ENCODE data around the gene CAMK2B.

CAMK2B gene

DNA sequence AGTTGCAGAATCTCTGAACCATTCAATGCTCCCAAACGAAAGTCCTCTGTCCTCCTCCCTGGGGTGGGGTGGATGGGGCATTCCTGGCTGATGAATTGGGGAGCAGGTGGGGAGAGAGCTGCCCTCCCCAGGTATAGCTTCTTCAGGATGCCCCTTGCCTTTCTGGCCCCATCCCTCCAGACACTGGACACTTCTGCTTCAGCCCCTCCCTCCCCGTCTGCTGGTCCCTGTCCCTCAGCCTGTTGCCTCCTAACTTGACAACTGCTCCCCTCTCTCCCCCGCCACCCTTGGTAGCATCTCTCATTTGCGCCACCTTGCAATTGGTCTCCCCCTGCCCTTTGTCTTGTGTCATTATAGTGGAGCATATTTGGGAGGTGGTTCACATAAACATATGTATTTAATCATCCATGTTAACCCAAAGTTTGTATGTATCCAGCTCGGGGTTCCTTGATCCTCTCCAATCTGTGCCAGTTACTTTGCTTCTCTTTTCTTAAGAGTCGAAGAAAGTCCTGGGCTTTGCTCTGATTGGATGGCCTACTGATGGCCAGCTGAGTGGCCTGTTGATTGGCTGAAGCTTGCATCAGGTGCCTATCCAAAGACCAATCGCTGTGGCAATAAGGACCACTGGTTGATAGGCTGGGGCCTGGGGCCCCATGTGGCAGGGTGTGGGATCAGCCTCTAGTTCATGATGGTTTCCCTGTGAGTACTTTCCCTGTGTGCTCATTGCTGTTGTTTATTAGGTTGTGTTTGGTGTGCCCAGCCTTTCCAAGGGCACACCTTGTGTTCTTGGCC lies 132.2 kb downstream of the CAMK2B start:
- no peaks in the 10 kb centered on the region for H3K27me3 ChIP-seq (ENCODE audit: insufficient read depth, low read depth)
- H3K4me1 ChIP-seq (ENCODE audit: low read depth, poor library complexity, severe bottlenecking) = no peaks in the 10 kb centered on the region
- no peak overlapping the region for H3K4me2 ChIP-seq
- H3K9ac ChIP-seq = no peak overlapping the region
- H4K20me1 ChIP-seq (ENCODE audit: insufficient read depth) = no peaks in the 10 kb centered on the region
- no peaks in the 10 kb centered on the region for H3K36me3 ChIP-seq (ENCODE audit: insufficient read depth)
- TF ChIP-seq CTCF (conservative IDR thresholded peaks at IDR 0.05; ENCODE audit: low read depth, low read length) = no peak
- H2AFZ ChIP-seq (ENCODE audit: low read depth) = no peak overlapping the region
- no peak overlapping the region for H3K27ac ChIP-seq
- H3K79me2 ChIP-seq (ENCODE audit: insufficient read depth, low read depth) = no peaks in the 10 kb centered on the region
- no peak overlapping the region for H3K4me3 ChIP-seq (IDR thresholded peaks at IDR 0.05; ENCODE audit: insufficient read depth, low read depth, low read length)

GRCh38 chr7:44191171-44191570 lies 134.2 kb downstream of the CAMK2B start:
- Histone ChIP-seq H3K27ac (no peak overlapping the region), H2AFZ (ENCODE audit: low read depth) (no peak overlapping the region), H4K20me1 (ENCODE audit: insufficient read depth) (no peaks in the 10 kb centered on the region), H3K79me2 (ENCODE audit: insufficient read depth, low read depth) (no peaks in the 10 kb centered on the region), H3K4me1 (ENCODE audit: low read depth, poor library complexity, severe bottlenecking) (no peaks in the 10 kb centered on the region), H3K9ac (no peak overlapping the region), H3K36me3 (ENCODE audit: insufficient read depth) (no peaks in the 10 kb centered on the region), H3K4me2 (no peak overlapping the region), H3K27me3 (ENCODE audit: insufficient read depth, low read depth) (no peaks in the 10 kb centered on the region), H3K4me3 (IDR thresholded peaks at IDR 0.05; ENCODE audit: insufficient read depth, low read depth, low read length) (no peak overlapping the region)
- TF ChIP-seq CTCF (conservative IDR thresholded peaks at IDR 0.05; ENCODE audit: low read depth, low read length) = no peak

DNA sequence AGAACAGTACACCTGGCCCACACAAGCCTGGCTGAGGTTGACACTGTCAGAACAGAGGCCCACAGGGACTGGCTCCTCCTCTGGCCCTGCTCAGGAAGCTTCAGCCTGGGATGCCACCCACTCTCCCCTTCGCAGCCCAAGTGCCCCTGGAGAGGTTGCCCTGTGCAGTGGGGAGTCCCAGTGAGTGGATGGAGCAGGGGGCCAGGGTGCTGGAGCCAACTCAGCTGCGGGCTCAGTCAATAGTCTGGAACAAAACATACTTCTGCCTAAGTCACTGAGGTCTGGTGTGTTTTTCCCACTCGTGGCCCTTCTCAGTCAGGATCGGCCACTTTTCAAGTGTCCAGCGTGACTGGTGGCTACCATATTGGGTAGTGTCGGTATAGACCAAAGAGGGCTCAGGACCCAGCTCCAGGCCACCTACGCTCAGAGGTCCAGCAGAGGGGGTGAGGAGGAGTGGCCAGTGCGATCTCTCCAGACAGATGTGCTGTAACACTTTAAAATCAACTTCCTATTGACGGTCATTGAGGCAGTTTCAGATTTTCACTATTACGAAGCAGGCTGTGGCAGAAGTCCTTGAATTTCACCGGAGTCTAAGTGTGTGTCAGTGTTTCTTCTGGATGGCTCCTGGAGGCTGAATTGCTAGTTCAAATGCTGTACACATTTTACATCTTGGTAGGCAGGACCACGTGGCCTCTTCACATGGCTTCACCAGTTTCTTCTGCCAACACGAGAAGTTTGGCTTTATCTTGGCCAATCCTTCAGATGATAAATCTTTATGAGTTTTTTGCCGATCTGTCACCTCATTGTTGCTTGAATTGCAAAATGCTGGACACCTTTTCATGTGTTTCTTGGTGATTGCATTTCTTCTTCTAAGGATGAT lies 135.2 kb downstream of the CAMK2B start:
- Histone ChIP-seq H2AFZ (ENCODE audit: low read depth) (no peak overlapping the region), H3K36me3 (ENCODE audit: insufficient read depth) (no peaks in the 10 kb centered on the region), H3K27me3 (ENCODE audit: insufficient read depth, low read depth) (no peaks in the 10 kb centered on the region), H3K4me1 (ENCODE audit: low read depth, poor library complexity, severe bottlenecking) (no peaks in the 10 kb centered on the region), H3K79me2 (ENCODE audit: insufficient read depth, low read depth) (no peaks in the 10 kb centered on the region), H3K4me3 (IDR thresholded peaks at IDR 0.05; ENCODE audit: insufficient read depth, low read depth, low read length) (no peak overlapping the region), H3K9ac (no peak overlapping the region), H4K20me1 (ENCODE audit: insufficient read depth) (no peaks in the 10 kb centered on the region), H3K4me2 (no peak overlapping the region), H3K27ac (no peak overlapping the region)
- TF ChIP-seq CTCF (conservative IDR thresholded peaks at IDR 0.05; ENCODE audit: low read depth, low read length) = no peak

DNA sequence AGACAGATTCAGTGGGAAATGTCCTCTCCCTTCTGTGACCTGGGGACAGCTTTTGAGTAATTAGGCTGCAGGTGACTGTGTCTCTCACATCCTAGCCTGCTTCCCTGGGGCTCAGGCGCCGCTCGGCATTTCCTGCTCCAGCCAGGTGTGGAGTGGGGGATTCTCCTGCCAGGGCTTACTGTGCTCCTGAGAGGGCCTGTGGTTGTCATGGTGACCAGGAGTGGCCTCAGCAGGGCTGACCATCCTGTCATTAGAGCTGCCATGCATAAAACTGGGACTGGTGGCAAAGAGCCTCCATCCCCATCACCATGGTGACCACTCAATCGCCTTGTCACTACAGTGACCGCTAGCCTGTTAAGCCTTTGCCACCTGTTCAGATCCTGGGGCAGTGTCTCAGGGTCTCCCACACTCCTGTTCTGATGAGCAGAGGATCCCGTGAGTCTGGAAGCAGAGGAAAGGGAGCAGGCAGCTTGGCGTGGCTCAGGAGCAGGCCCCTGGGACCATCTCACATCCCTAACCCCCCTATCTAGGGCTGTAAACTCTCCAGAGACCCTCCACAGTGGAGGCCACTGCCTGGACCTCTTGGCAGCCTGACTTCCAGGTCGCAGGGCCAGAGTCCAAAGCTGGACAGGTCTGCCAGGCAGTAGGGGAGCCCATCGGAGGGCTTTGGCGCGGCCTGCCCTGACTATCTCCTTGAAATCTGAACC lies 136.0 kb downstream of the CAMK2B start, which contains the start of gene GCK:
Gene GCK, minus strand, starts transcription at position 154 of the 707 bp plus-strand sequence. CDS start 486 bp downstream, outside the sequence.
- no peaks in the 10 kb centered on the region for H3K4me1 ChIP-seq (ENCODE audit: low read depth, poor library complexity, severe bottlenecking)
- H3K27me3 ChIP-seq (ENCODE audit: insufficient read depth, low read depth) = no peaks in the 10 kb centered on the region
- no peak for TF ChIP-seq CTCF (conservative IDR thresholded peaks at IDR 0.05; ENCODE audit: low read depth, low read length)
- no peaks in the 10 kb centered on the region for H3K79me2 ChIP-seq (ENCODE audit: insufficient read depth, low read depth)
- no peak within 1 kb of the TSS for H3K27ac ChIP-seq
- no peak within 1 kb of the TSS for H3K4me2 ChIP-seq
- H3K9ac ChIP-seq = no peak within 1 kb of the TSS
- H4K20me1 ChIP-seq (ENCODE audit: insufficient read depth) = no peaks in the 10 kb centered on the region
- no peak within 1 kb of the TSS for H2AFZ ChIP-seq (ENCODE audit: low read depth)
- H3K36me3 ChIP-seq (ENCODE audit: insufficient read depth) = no peaks in the 10 kb centered on the region
- H3K4me3 ChIP-seq (IDR thresholded peaks at IDR 0.05; ENCODE audit: insufficient read depth, low read depth, low read length) = no peak within 1 kb of the TSS
